Thyroid gland (tissue), 4 donors: Measurements from ENCODE around the gene GATAD1. TPM values are rescaled to one million over a fixed set of nuclear protein-coding genes. Genes with fewer than 3 reads are reported as not detected.

ENCODE experiments used
- DNase-seq, 2 donors: peaks; one replicate each; pipeline ENCODE4 v3.0.0-alpha.2; 2019
- H3K27ac ChIP-seq, 3 donors: fragments of 200-600 bp; sonication (generic); 1 replicate in 2 of 3; 2 replicates in 1 of 3; pipeline ENCODE4 v1.5.1; 2016 to 2019; ENCODE audit warnings: mild to moderate bottlenecking in 1 of 3, moderate library complexity in 1 of 3
- H3K27me3 ChIP-seq: fragments of 200-600 bp; sonication (generic); one replicate; pipeline ENCODE4 v1.5.1; 2019
- H3K36me3 ChIP-seq, 2 donors: fragments of 200-600 bp; sonication (generic); one replicate each; pipeline ENCODE4 v1.5.1; 2016 to 2019
- H3K4me1 ChIP-seq, 2 donors: fragments of 200-600 bp; sonication (generic); one replicate each; pipeline ENCODE4 v1.5.1; 2017 to 2019
- H3K4me3 ChIP-seq, 3 donors: fragments of 200-600 bp; sonication (generic); replicated peaks in 1 of 3; 1 replicate in 2 of 3; 2 replicates in 1 of 3; pipeline ENCODE4 v1.5.1; 2016; ENCODE audit warnings: mild to moderate bottlenecking in 1 of 3
- H3K9me3 ChIP-seq: fragments of 200-600 bp; sonication (generic); one replicate; pipeline ENCODE4 v1.5.1; 2017
- CTCF ChIP-seq, 6 experiments: fragments of 200-600 bp in 3 of 6; fragments of 450-650 bp in 3 of 6; sonication (generic) in 3 of 6; IDR thresholded peaks; one replicate each; pipeline ENCODE4 v1.5.1; 2016 to 2019; ENCODE audit warnings: antibody characterized with exemption in 6 of 6, mild to moderate bottlenecking in 2 of 6, inconsistent platforms in 1 of 6, moderate library complexity in 1 of 6
- POLR2A ChIP-seq, 2 donors: fragments of 450-650 bp; IDR thresholded peaks; one replicate each; pipeline ENCODE4 v1.6.1; 2017; ENCODE audit warnings: antibody characterized with exemption in 2 of 2, mild to moderate bottlenecking in 2 of 2, moderate library complexity in 1 of 2
- WGBS, 2 donors: methylation state at CpG; one replicate each; pipeline ENCODE4 v1.1.5; 2017; 5-methylcytosine and 5-hydroxymethylcytosine counted together
- intact Hi-C: fragments of 100-400 bp; cut with DNase I; formaldehyde crosslinking; loops from one replicate; pipeline ENCODE4 v1.15.1; 2023
- total RNA-seq, 4 donors: library from RNA; depleted of rRNA; stranded (reverse); fragments of >200 nt; gene quantifications; one replicate each; pipeline ENCODE4 v1.2.3, GENCODE V29; 2016

The GATAD1 gene
- total RNA-seq, 4 donors from 2014 or later = 46.1 to 99.0 (median 63.1) TPM

GRCh38 chr7:92503767-92504166, 56.5 kb downstream of the GATAD1 start:
- Histone ChIP-seq H3K4me3 (no peak overlapping the region), H3K4me1 (no peaks in the 10 kb centered on the region), H3K27ac (no peak overlapping the region), H3K36me3 (peaks cover 26 to 30% of the 10 kb centered on the region in 2 donors), H3K27me3 (no peaks in the 10 kb centered on the region), H3K9me3 (no peaks in the 10 kb centered on the region)
- WGBS, 2 donors = 92 to 95% methylated on average over 2 of the region's 2 CpGs
- TF ChIP-seq POLR2A (IDR thresholded peaks at IDR 0.05) = no peak
- no peak for TF ChIP-seq CTCF (IDR thresholded peaks at IDR 0.05)
- DNase-seq = no peak
- intact Hi-C loops = no loop called here

GRCh38 chr7:92504563-92504962, 57.3 kb downstream of the GATAD1 start:
- H3K36me3 ChIP-seq = peaks cover 18 to 30% of the 10 kb centered on the region in 2 donors
- WGBS, 2 donors = 91 to 93% methylated on average over 3 of the region's 3 CpGs
- intact Hi-C loops = no loop called here
- TF ChIP-seq POLR2A (IDR thresholded peaks at IDR 0.05) (no peak), CTCF (IDR thresholded peaks at IDR 0.05) (no peak)
- no peak overlapping the region for H3K4me3 ChIP-seq
- DNase-seq = no peak
- H3K27ac ChIP-seq = no peak overlapping the region
- H3K9me3 ChIP-seq = no peaks in the 10 kb centered on the region
- H3K27me3 ChIP-seq = no peaks in the 10 kb centered on the region
- no peaks in the 10 kb centered on the region for H3K4me1 ChIP-seq

- Histone ChIP-seq H3K9me3 (no peaks in the 10 kb centered on the region), H3K4me3 (no peak overlapping the region), H3K27ac (no peak overlapping the region), H3K4me1 (no peaks in the 10 kb centered on the region), H3K36me3 (peaks cover 9 to 21% of the 10 kb centered on the region in 2 donors), H3K27me3 (no peaks in the 10 kb centered on the region)
- no peak for TF ChIP-seq POLR2A (IDR thresholded peaks at IDR 0.05)
- no peak for TF ChIP-seq CTCF (IDR thresholded peaks at IDR 0.05)
- 90 to 94% methylated on average over 2 of the region's 2 CpGs for WGBS, 2 donors
- no peak for DNase-seq
- intact Hi-C loops = no loop called here
Observed at GRCh38 chr7:92506363-92506762, 59.1 kb downstream of the GATAD1 start.

GRCh38 chr7:92508946-92509345, 61.7 kb downstream of the GATAD1 start:
- no peak overlapping the region for H3K4me3 ChIP-seq
- TF ChIP-seq CTCF (IDR thresholded peaks at IDR 0.05) (no peak), POLR2A (IDR thresholded peaks at IDR 0.05) (no peak)
- no peak overlapping the region for H3K27ac ChIP-seq
- intact Hi-C loops = no loop called here
- H3K36me3 ChIP-seq = peaks cover 8 to 20% of the 10 kb centered on the region in 2 donors
- H3K27me3 ChIP-seq = no peaks in the 10 kb centered on the region
- no peaks in the 10 kb centered on the region for H3K9me3 ChIP-seq
- WGBS, 2 donors = 97% methylated on average over 5 of the region's 5 CpGs
- H3K4me1 ChIP-seq = no peaks in the 10 kb centered on the region
- no peak for DNase-seq

Other genes with a start within 250 kb of the GATAD1 start
- gene KRIT1, start 201.6 kb upstream of the GATAD1 start, total RNA-seq = 100 to 1,000 TPM in 3 of 4 donors, 10 to 100 TPM in 1; 98.9 to 137 (median 111) TPM
- gene ANKIB1, start 201.5 kb upstream of the GATAD1 start, total RNA-seq = 10 to 100 TPM; 44.1 to 53.3 (median 44.9) TPM
- gene ERVW-1, start 30.5 kb downstream of the GATAD1 start, total RNA-seq = not detected
- 10 to 100 TPM; 30.6 to 49.5 (median 35.6) TPM for gene PEX1, start 81.0 kb downstream of the GATAD1 start, total RNA-seq
- 10 to 100 TPM; 12.7 to 23.8 (median 14.8) TPM for gene RBM48, start 81.3 kb downstream of the GATAD1 start, total RNA-seq
- 10 to 100 TPM; 28.5 to 33.4 (median 30.4) TPM for gene FAM133B, start 142.9 kb downstream of the GATAD1 start, total RNA-seq